ENCODE data around the gene TMEM242. TPM values are rescaled to one million over a fixed set of nuclear protein-coding genes. Genes with fewer than 3 reads are reported as not detected.

TMEM242 gene
- total and polyA plus RNA-seq, 2 of the 8 experiments (the other 6 are each of a cell fraction or from before 2014, with no cell fraction given), result 2.4 to 9.0 TPM

DNA sequence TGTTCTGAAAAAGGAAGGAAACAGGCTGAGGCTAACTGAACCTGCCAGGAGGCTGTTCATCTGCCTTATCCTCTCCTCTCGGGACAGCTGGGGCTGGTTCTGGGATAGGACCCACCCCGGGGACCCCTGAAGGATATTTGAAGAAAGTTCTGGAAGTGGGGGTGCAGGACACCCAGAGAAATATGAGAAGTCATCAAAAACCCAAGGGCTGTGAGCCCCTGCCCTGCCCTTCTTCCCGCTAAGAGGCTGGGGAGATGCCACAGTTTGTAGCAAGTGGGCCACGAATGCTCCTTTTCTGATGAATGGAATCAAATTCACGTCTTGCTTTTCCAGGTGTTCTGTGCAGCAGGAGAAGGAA lies 37.9 kb downstream of the TMEM242 start:
- no peak overlapping the region for H4K5ac ChIP-seq (ENCODE audit: insufficient read length, low read depth, low read length)
- no peak overlapping the region for H3K9ac ChIP-seq (replicated peaks in 1 of 4; ENCODE audit: extremely low read depth in 1 of 4, low read depth in 3 of 4, low read length in 3 of 4)
- no peak overlapping the region for H3K4me2 ChIP-seq (ENCODE audit: insufficient read depth in 1 of 2, low read depth in 2 of 2, low read length in 2 of 2)
- no peak overlapping the region for H4K91ac ChIP-seq (replicated peaks; ENCODE audit: insufficient read length, low read length)
- H3K27me3 ChIP-seq (replicated peaks in 1 of 4; ENCODE audit: control insufficient read depth in 3 of 4, extremely low read depth in 1 of 4, insufficient read depth in 3 of 4, low read length in 3 of 4), result no peaks in the 10 kb centered on the region
- no peak overlapping the region for H3K56ac ChIP-seq (replicated peaks; ENCODE audit: insufficient read length, low read depth, low read length)
- H2AK5ac ChIP-seq (ENCODE audit: low read depth, low read length), result no peak overlapping the region
- no peak overlapping the region for H3K4ac ChIP-seq (replicated peaks; ENCODE audit: insufficient read length, low read depth, low read length)
- H3K4me1 ChIP-seq (replicated peaks in 1 of 4; ENCODE audit: control insufficient read depth in 3 of 4, insufficient read depth in 4 of 4, low read length in 3 of 4), result peaks cover 0 to 3% (median 0%) of the 10 kb centered on the region in 4 experiments; a peak in 1 of 7 replicates
- no peak overlapping the region for H3K14ac ChIP-seq (ENCODE audit: insufficient read length)
- no peak overlapping the region for H2BK12ac ChIP-seq (ENCODE audit: low read depth, low read length)
- H3K79me1 ChIP-seq (ENCODE audit: low read depth, low read length), result no peaks in the 10 kb centered on the region
- DNase-seq (ENCODE audit: low read depth in 1 of 2, low spot score in 2 of 2), result no peak
- H3K27ac ChIP-seq (ENCODE audit: low read depth, low read length), result no peak overlapping the region
- no peak for FAIRE-seq
- TF ChIP-seq CHD2 (IDR thresholded peaks at IDR 0.05; ENCODE audit: low read length) (no peak), SP4 (IDR thresholded peaks at IDR 0.05; ENCODE audit: low read length) (no peak), RBBP5 (IDR thresholded peaks at IDR 0.05; ENCODE audit: borderline replicate concordance, low read depth, low read length) (no peak), ZNF274 (IDR thresholded peaks at IDR 0.05; ENCODE audit: borderline replicate concordance, extremely low read depth, low read length) (no peak), NANOG (IDR thresholded peaks at IDR 0.05; ENCODE audit: insufficient read depth, low read depth, low read length, poor library complexity, severe bottlenecking) (no peak), BRCA1 (IDR thresholded peaks at IDR 0.05; ENCODE audit: low read depth, low read length) (no peak)
- CTCF ChIA-PET (ENCODE audit: partially characterized antibody), result interaction anchor here (0.6 to 2.7 kb wide), 4 partner anchors 11 to 18 kb away, joined by 3 to 7 read pairs (median 5); no protein-coding TSS in a partner anchor
- H2AFZ ChIP-seq (ENCODE audit: low read length), result no peak overlapping the region
- no peaks in the 10 kb centered on the region for H4K20me1 ChIP-seq (replicated peaks in 1 of 2; ENCODE audit: control insufficient read depth in 1 of 2, insufficient read depth in 2 of 2, low read length in 2 of 2)
- H3K4me3 ChIP-seq (ENCODE audit: extremely low read depth in 1 of 4, insufficient read depth in 2 of 4, low read depth in 3 of 4, low read length in 4 of 4), result no peak overlapping the region
- WGBS, 2 experiments (ENCODE audit: extremely low coverage in 1 of 2, insufficient coverage in 1 of 2, insufficient read length in 1 of 2, insufficient replicate concordance in 2 of 2, low coverage in 1 of 2, low lambda C conversion rate in 2 of 2, missing lambda C conversion rate in 1 of 2), result 88% methylated on average over 5 of the region's 5 CpGs; no CpG with 5 or more reads in 1 of the 2 experiments
- POLR2A ChIA-PET (ENCODE audit: partially characterized antibody), result interaction anchor here (1.2 to 1.7 kb wide), 2 partner anchors 9 to 10 kb away, joined by 3 to 6 read pairs; no protein-coding TSS in a partner anchor
- H2BK20ac ChIP-seq (ENCODE audit: low read length), result no peak overlapping the region
- H4K8ac ChIP-seq (ENCODE audit: extremely low read depth, insufficient read depth, low read length), result no peak overlapping the region
- no peak overlapping the region for H3K23ac ChIP-seq (ENCODE audit: insufficient read length)
- no peaks in the 10 kb centered on the region for H3K79me2 ChIP-seq (ENCODE audit: control insufficient read depth in 1 of 2, insufficient read depth in 2 of 2, low read length in 2 of 2)
- no peak overlapping the region for H2BK120ac ChIP-seq (replicated peaks; ENCODE audit: low read depth, low read length)
- H3K9me3 ChIP-seq (ENCODE audit: insufficient read depth in 2 of 2, low read depth in 1 of 2, low read length in 1 of 2), result no peaks in the 10 kb centered on the region
- no peak overlapping the region for H2BK5ac ChIP-seq (ENCODE audit: low read depth, low read length)
- no peaks in the 10 kb centered on the region for H3K36me3 ChIP-seq (ENCODE audit: control insufficient read depth in 2 of 4, insufficient read depth in 4 of 4, low read length in 3 of 4)
- H3K18ac ChIP-seq (ENCODE audit: extremely low read depth, low read length), result no peak overlapping the region
- no peaks in the 10 kb centered on the region for H3K23me2 ChIP-seq (ENCODE audit: low read depth, low read length)
- no peak overlapping the region for H2BK15ac ChIP-seq (ENCODE audit: low read length)

Measured in H1 (cell line).